HCT116 (cell line): Measurements from ENCODE around the gene AFP. TPM values are rescaled to one million over a fixed set of nuclear protein-coding genes. Genes with fewer than 3 reads are reported as not detected.

Experiments
- ATAC-seq: fragments of 200-7000 bp; cut with Tn5 transposase; 2 replicates; pipeline ENCODE4 v1.9.1; 2020; ENCODE audit warnings: mild to moderate bottlenecking, moderate library complexity
- BruUV-seq: library from RNA; stranded (reverse); fragments of 400-500 nt; replicated peaks from 2 replicates; lab custom pipeline; 2021; lab: Mats Ljungman, UMichigan
- CTCF ChIA-PET: fragments of 300-600 bp; sonication (Branson Sonifier 250); formaldehyde crosslinking; loops from one replicate; lab custom pipeline; 2021; ENCODE audit warnings: antibody characterized with exemption; lab: Charles Lee
- POLR2A ChIA-PET: fragments of 300-600, 350-600 bp; sonication (Branson Sonifier 250); formaldehyde crosslinking; loops from one replicate; lab custom pipeline; 2021; ENCODE audit warnings: antibody characterized with exemption; lab: Charles Lee
- RAD21 ChIA-PET, 2 experiments: fragments of 300-600 bp; sonication (Branson Sonifier 250); formaldehyde crosslinking; loops; one replicate each; lab custom pipeline; 2023; ENCODE audit warnings: low total read pairs in 2 of 2; ENCODE audit not compliant: uncharacterized antibody in 2 of 2, unreplicated experiment in 2 of 2, low non-redundant PET in 1 of 2; lab: Charles Lee
- DNase-seq: peaks from one replicate; pipeline ENCODE4 v3.0.0-alpha.2; 2010; ENCODE audit warnings: low read depth, low spot score
- H2AFZ ChIP-seq: fragments of 200-600 bp; shearing (Covaris generic), sonication (generic); 2 replicates; pipeline ENCODE4 v1.6.1; 2017; ENCODE audit warnings: low read depth, mixed run types, mixed read lengths, antibody characterized with exemption, low read length; ENCODE audit not compliant: poor library complexity, severe bottlenecking
- H3K27ac ChIP-seq: 2 replicates; pipeline ENCODE4 v1.5.1; 2012; ENCODE audit warnings: low read depth, low read length
- H3K27me3 ChIP-seq: fragments of 200-600 bp; sonication (generic); 2 replicates; pipeline ENCODE4 v1.6.1; 2016; ENCODE audit warnings: mixed run types, low read length, mixed read lengths; ENCODE audit not compliant: insufficient read depth
- H3K36me3 ChIP-seq, 2 experiments: fragments of 200-500 bp in 1 of 2; fragments of 200-600 bp in 1 of 2; sonication (Bioruptor generic) in 1 of 2; sonication (generic) in 1 of 2; 2 replicates each; pipeline versions ENCODE4 v1.5.1 to v1.6.1; 2014 to 2016; ENCODE audit warnings: low read length in 2 of 2, inconsistent platforms in 1 of 2, mixed read lengths in 1 of 2, mixed run types in 1 of 2; ENCODE audit not compliant: insufficient read depth in 2 of 2, control insufficient read depth in 1 of 2
- H3K4me1 ChIP-seq, 2 experiments: fragments of 200-600 bp in 1 of 2; sonication (generic) in 1 of 2; 2 replicates each; pipeline versions ENCODE4 v1.5.1 to v1.6.1; 2012 to 2017; ENCODE audit warnings: low read length in 2 of 2, inconsistent platforms in 1 of 2, mild to moderate bottlenecking in 1 of 2, mixed read lengths in 1 of 2, mixed run types in 1 of 2, moderate library complexity in 1 of 2; ENCODE audit not compliant: insufficient read depth in 2 of 2, control insufficient read depth in 1 of 2
- H3K4me2 ChIP-seq: fragments of 200-600 bp; sonication (generic); 2 replicates; pipeline ENCODE4 v1.6.1; 2017; ENCODE audit warnings: mixed run types, low read length, mixed read lengths
- H3K4me3 ChIP-seq, 2 experiments: fragments of 200-600 bp in 1 of 2; sonication (generic) in 1 of 2; replicated peaks in 1 of 2; 2 replicates each; pipeline ENCODE4 v1.5.1; 2011 to 2016; ENCODE audit warnings: low read length in 2 of 2, control low read depth in 1 of 2, low read depth in 1 of 2, mild to moderate bottlenecking in 1 of 2, mixed read lengths in 1 of 2, mixed run types in 1 of 2
- H3K79me2 ChIP-seq: fragments of 200-600 bp; sonication (generic); 2 replicates; pipeline ENCODE4 v1.6.1; 2017; ENCODE audit warnings: mild to moderate bottlenecking, mixed run types, low read length, moderate library complexity, mixed read lengths; ENCODE audit not compliant: insufficient read depth
- H3K9ac ChIP-seq: fragments of 200-600 bp; sonication (generic); 2 replicates; pipeline ENCODE4 v1.6.1; 2016; ENCODE audit warnings: low read length, mixed read lengths
- H3K9me2 ChIP-seq: fragments of 200-600 bp; sonication (generic), shearing (Covaris generic); 2 replicates; pipeline ENCODE4 v1.6.1; 2017; ENCODE audit warnings: mixed run types, mild to moderate bottlenecking, moderate library complexity; ENCODE audit not compliant: insufficient read depth
- H3K9me3 ChIP-seq, 2 experiments: fragments of 200-500 bp in 1 of 2; fragments of 200-600 bp in 1 of 2; sonication (Bioruptor generic) in 1 of 2; sonication (generic) in 1 of 2; 2 replicates each; pipeline ENCODE4 v1.6.1; 2014 to 2017; ENCODE audit warnings: low read length in 2 of 2, mixed read lengths in 2 of 2, inconsistent platforms in 1 of 2, low read depth in 1 of 2, mild to moderate bottlenecking in 1 of 2, mixed run types in 1 of 2, moderate library complexity in 1 of 2; ENCODE audit not compliant: control insufficient read depth in 1 of 2, insufficient read depth in 1 of 2
- H4K20me1 ChIP-seq: fragments of 200-600 bp; sonication (generic), shearing (Covaris generic); 2 replicates; pipeline ENCODE4 v1.6.1; 2017; ENCODE audit warnings: mixed run types, mild to moderate bottlenecking, moderate library complexity; ENCODE audit not compliant: insufficient read depth
- CEBPB ChIP-seq: IDR thresholded peaks from 2 replicates; pipeline ENCODE4 v1.6.1; 2012; ENCODE audit warnings: low read depth
- EGR1 ChIP-seq: IDR thresholded peaks from 2 replicates; pipeline ENCODE4 v1.6.1; 2012; ENCODE audit warnings: low read depth
- ELF1 ChIP-seq: IDR thresholded peaks from 2 replicates; pipeline ENCODE4 v1.6.1; 2012; ENCODE audit warnings: low read depth, borderline replicate concordance
- EZH2 ChIP-seq: fragments of 200-600 bp; sonication (generic); IDR thresholded peaks from 2 replicates; pipeline ENCODE4 v1.6.1; 2017; ENCODE audit warnings: antibody characterized with exemption, mixed run types
- JUND ChIP-seq: IDR thresholded peaks from 2 replicates; pipeline ENCODE4 v1.6.1; 2012
- MAX ChIP-seq: IDR thresholded peaks from 2 replicates; pipeline ENCODE4 v1.6.1; 2012
- POLR2A ChIP-seq: IDR thresholded peaks from 2 replicates; pipeline ENCODE4 v1.7.0; 2011; ENCODE audit warnings: borderline replicate concordance; ENCODE audit not compliant: insufficient read depth, insufficient read length; ENCODE audit errors: extremely low read depth
- POLR2AphosphoS5 ChIP-seq: IDR thresholded peaks from 2 replicates; pipeline ENCODE4 v1.6.1; 2011; ENCODE audit warnings: mild to moderate bottlenecking, low read depth, low read length, moderate library complexity
- SP1 ChIP-seq: IDR thresholded peaks from 2 replicates; pipeline ENCODE4 v1.6.1; 2012; ENCODE audit warnings: low read depth
- SRF ChIP-seq: IDR thresholded peaks from 2 replicates; pipeline ENCODE4 v1.6.1; 2012; ENCODE audit warnings: low read depth
- TCF7L2 ChIP-seq: IDR thresholded peaks from 2 replicates; pipeline ENCODE4 v1.7.0; 2011; ENCODE audit warnings: borderline replicate concordance, inconsistent platforms; ENCODE audit not compliant: insufficient read depth, insufficient read length; ENCODE audit errors: extremely low read depth
- ZBTB33 ChIP-seq: IDR thresholded peaks from 2 replicates; pipeline ENCODE4 v1.6.1; 2011; ENCODE audit warnings: mild to moderate bottlenecking, low read length, moderate library complexity; ENCODE audit not compliant: insufficient replicate concordance; ENCODE audit errors: extremely low read depth
- ZFX ChIP-seq: fragments of 450-650 bp; IDR thresholded peaks from 2 replicates; pipeline ENCODE4 v1.6.1; 2017
- intact Hi-C: fragments of 100-400 bp; cut with micrococcal nuclease; formaldehyde crosslinking; loops from 2 replicates; pipeline ENCODE4 v1.10.0; 2022
- total RNA-seq: library from RNA; stranded (reverse); gene quantifications from one replicate; pipeline ENCODE4 v1.2.1, GENCODE V29; 2021; ENCODE audit not compliant: unreplicated experiment

Gene AFP
- total RNA-seq, 1 experiment from 2014 or later, result 1.6 TPM

- TF ChIP-seq MAX, result no peak
- no peak for TF ChIP-seq ZBTB33
- TF ChIP-seq POLR2AphosphoS5, result no peak
Observed at GRCh38 chr4:73436674-73437557, 895 bp downstream of the AFP start (continued).

GRCh38 chr4:73437558-73437956, 1.5 kb downstream of the AFP start:
- Histone ChIP-seq H2AFZ (no peak overlapping the region), H4K20me1 (no peaks in the 10 kb centered on the region), H3K79me2 (no peaks in the 10 kb centered on the region), H3K4me3 (no peak overlapping the region), H3K27ac (no peak overlapping the region), H3K4me1 (no peaks in the 10 kb centered on the region), H3K4me2 (no peak overlapping the region), H3K36me3 (no peaks in the 10 kb centered on the region), H3K9ac (no peak overlapping the region), H3K9me3 (no peaks in the 10 kb centered on the region), H3K27me3 (no peaks in the 10 kb centered on the region), H3K9me2 (no peaks in the 10 kb centered on the region)
- TF ChIP-seq EZH2 (no peak), ELF1 (no peak), MAX (no peak), ZFX (no peak), CEBPB (no peak), SRF (no peak), TCF7L2 (no peak), ZBTB33 (no peak), POLR2A (no peak), JUND (no peak), SP1 (no peak), EGR1 (no peak)
- ChIA-PET RAD21 (no interaction called here), CTCF (interaction anchor here (2.0 kb wide), 1 partner anchor 8 kb away, joined by 10 read pairs; no protein-coding TSS in a partner anchor), POLR2A (no interaction called here)
- ATAC-seq (no peak), DNase-seq (no peak)
- no TSS peak for BruUV-seq
- intact Hi-C loops, result no loop called here
